Panc1 (cell line): ENCODE data around the gene SLC49A4. TPM values are rescaled to one million over a fixed set of nuclear protein-coding genes. Genes with fewer than 3 reads are reported as not detected.

Experiments used
- ATAC-seq: fragments of 200-7000 bp; cut with Tn5 transposase; 2 replicates; pipeline ENCODE4 v1.9.1; 2020; ENCODE audit warnings: mild to moderate bottlenecking, moderate library complexity
- BruUV-seq: library from RNA; stranded (reverse); fragments of 400-500 nt; replicated peaks from 2 replicates; lab custom pipeline; 2021; lab: Mats Ljungman, UMichigan
- CTCF ChIA-PET: fragments of 300-600 bp; sonication (Branson Sonifier 250); formaldehyde crosslinking; loops from one replicate; lab custom pipeline; 2022; ENCODE audit warnings: antibody characterized with exemption; lab: Charles Lee
- POLR2A ChIA-PET: fragments of 300-600 bp; sonication (Branson Sonifier 250); formaldehyde crosslinking; loops from one replicate; lab custom pipeline; 2022; ENCODE audit warnings: antibody characterized with exemption; lab: Charles Lee
- DNase-seq: peaks from one replicate; pipeline ENCODE4 v3.0.0-alpha.2; 2010; ENCODE audit warnings: low read depth, low spot score
- H3K27ac ChIP-seq: 2 replicates; pipeline ENCODE4 v1.5.1; 2011; ENCODE audit warnings: mild to moderate bottlenecking, low read length, inconsistent platforms
- H3K27me3 ChIP-seq: fragments of 200-500 bp; sonication (Bioruptor generic); 2 replicates; pipeline ENCODE4 v1.6.0; 2014; ENCODE audit warnings: low read length, inconsistent platforms; ENCODE audit not compliant: control insufficient read depth, insufficient read depth
- H3K36me3 ChIP-seq: fragments of 200-500 bp; sonication (Bioruptor generic); 2 replicates; pipeline ENCODE4 v1.5.1; 2014; ENCODE audit warnings: inconsistent platforms, mild to moderate bottlenecking, low read length, moderate library complexity; ENCODE audit not compliant: control insufficient read depth, insufficient read depth
- H3K4me1 ChIP-seq: 2 replicates; pipeline ENCODE4 v1.5.1; 2011; ENCODE audit warnings: inconsistent platforms, mild to moderate bottlenecking, low read length, moderate library complexity; ENCODE audit not compliant: control insufficient read depth, insufficient read depth
- H3K4me3 ChIP-seq, 2 experiments: 2 replicates each; pipeline ENCODE4 v1.5.1; 2011 to 2012; ENCODE audit warnings: low read depth in 2 of 2, low read length in 2 of 2, mild to moderate bottlenecking in 2 of 2, inconsistent platforms in 1 of 2, moderate library complexity in 1 of 2
- H3K9me3 ChIP-seq: fragments of 200-500 bp; sonication (Bioruptor generic); 2 replicates; pipeline ENCODE4 v1.5.1; 2014; ENCODE audit warnings: low read depth, mild to moderate bottlenecking, inconsistent platforms, low read length, moderate library complexity; ENCODE audit not compliant: control insufficient read depth, insufficient read depth
- CTCF ChIP-seq: fragments of 450-650 bp; IDR thresholded peaks from 2 replicates; pipeline ENCODE4 v1.5.1; 2017; ENCODE audit warnings: mild to moderate bottlenecking
- POLR2AphosphoS5 ChIP-seq: IDR thresholded peaks from 2 replicates; pipeline ENCODE4 v1.6.1; 2012; ENCODE audit warnings: mild to moderate bottlenecking, low read depth, low read length, moderate library complexity
- SIN3A ChIP-seq: IDR thresholded peaks from 2 replicates; pipeline ENCODE4 v1.6.1; 2012; ENCODE audit warnings: low read depth, mild to moderate bottlenecking, low read length, moderate library complexity, borderline replicate concordance; ENCODE audit not compliant: insufficient read depth
- TCF7L2 ChIP-seq: IDR thresholded peaks from 2 replicates; pipeline ENCODE4 v1.6.1; 2011; ENCODE audit warnings: mild to moderate bottlenecking, low read depth, low read length, inconsistent platforms
- in situ Hi-C: cut with HindIII; loops from 2 replicates; pipeline ENCODE4 v1.10.0; 2016; ENCODE audit warnings: low sequenced_read_pairs, low pct_unique_long_range_greater_than_20kb
- intact Hi-C: fragments of 100-400 bp; cut with micrococcal nuclease; formaldehyde crosslinking; loops from one replicate; pipeline ENCODE4 v1.10.0; 2022; ENCODE audit not compliant: unreplicated experiment
- total RNA-seq: library from RNA; stranded (reverse); gene quantifications from one replicate; pipeline ENCODE4 v1.2.1, GENCODE V29; 2021; ENCODE audit not compliant: unreplicated experiment
- TF ChIP-seq, protein P1 (sequence below), 2 experiments: IDR thresholded peaks; 2 replicates each; pipeline ENCODE4 v1.6.1; 2011 to 2012; ENCODE audit warnings: low read depth in 2 of 2, control low read depth in 1 of 2, low read length in 1 of 2, mild to moderate bottlenecking in 1 of 2, moderate library complexity in 1 of 2; ENCODE audit not compliant: insufficient read depth in 1 of 2

Gene SLC49A4
- total RNA-seq, 1 experiment from 2014 or later = 15.9 TPM

GRCh38 chr3:122911901-122912300, 117.0 kb downstream of the SLC49A4 start:
- Histone ChIP-seq H3K4me1 (no peaks in the 10 kb centered on the region), H3K36me3 (no peaks in the 10 kb centered on the region), H3K4me3 (no peak overlapping the region), H3K9me3 (no peaks in the 10 kb centered on the region), H3K27ac (no peak overlapping the region), H3K27me3 (peaks cover 2% of the 10 kb centered on the region; the same call in 1 of the 2 replicates)
- TF ChIP-seq SIN3A (no peak), TCF7L2 (no peak), POLR2AphosphoS5 (no peak), CTCF (no peak)
- TF ChIP-seq, protein P1, sequence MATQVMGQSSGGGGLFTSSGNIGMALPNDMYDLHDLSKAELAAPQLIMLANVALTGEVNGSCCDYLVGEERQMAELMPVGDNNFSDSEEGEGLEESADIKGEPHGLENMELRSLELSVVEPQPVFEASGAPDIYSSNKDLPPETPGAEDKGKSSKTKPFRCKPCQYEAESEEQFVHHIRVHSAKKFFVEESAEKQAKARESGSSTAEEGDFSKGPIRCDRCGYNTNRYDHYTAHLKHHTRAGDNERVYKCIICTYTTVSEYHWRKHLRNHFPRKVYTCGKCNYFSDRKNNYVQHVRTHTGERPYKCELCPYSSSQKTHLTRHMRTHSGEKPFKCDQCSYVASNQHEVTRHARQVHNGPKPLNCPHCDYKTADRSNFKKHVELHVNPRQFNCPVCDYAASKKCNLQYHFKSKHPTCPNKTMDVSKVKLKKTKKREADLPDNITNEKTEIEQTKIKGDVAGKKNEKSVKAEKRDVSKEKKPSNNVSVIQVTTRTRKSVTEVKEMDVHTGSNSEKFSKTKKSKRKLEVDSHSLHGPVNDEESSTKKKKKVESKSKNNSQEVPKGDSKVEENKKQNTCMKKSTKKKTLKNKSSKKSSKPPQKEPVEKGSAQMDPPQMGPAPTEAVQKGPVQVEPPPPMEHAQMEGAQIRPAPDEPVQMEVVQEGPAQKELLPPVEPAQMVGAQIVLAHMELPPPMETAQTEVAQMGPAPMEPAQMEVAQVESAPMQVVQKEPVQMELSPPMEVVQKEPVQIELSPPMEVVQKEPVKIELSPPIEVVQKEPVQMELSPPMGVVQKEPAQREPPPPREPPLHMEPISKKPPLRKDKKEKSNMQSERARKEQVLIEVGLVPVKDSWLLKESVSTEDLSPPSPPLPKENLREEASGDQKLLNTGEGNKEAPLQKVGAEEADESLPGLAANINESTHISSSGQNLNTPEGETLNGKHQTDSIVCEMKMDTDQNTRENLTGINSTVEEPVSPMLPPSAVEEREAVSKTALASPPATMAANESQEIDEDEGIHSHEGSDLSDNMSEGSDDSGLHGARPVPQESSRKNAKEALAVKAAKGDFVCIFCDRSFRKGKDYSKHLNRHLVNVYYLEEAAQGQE (IDR thresholded peaks at IDR 0.05; ENCODE audit: insufficient read depth in 1 of 2, low read depth in 2 of 2, low read length in 1 of 2) = no peak
- ChIA-PET POLR2A (no interaction called here), CTCF (no interaction called here)
- BruUV-seq = no TSS peak
- in situ Hi-C loops (no loop called here), intact Hi-C loops (no loop called here)
- no peak for ATAC-seq
- DNase-seq = no peak

- ChIA-PET POLR2A (no interaction called here), CTCF (no interaction called here)
- Histone ChIP-seq H3K36me3 (no peaks in the 10 kb centered on the region), H3K27me3 (peaks cover 5% of the 10 kb centered on the region), H3K9me3 (no peaks in the 10 kb centered on the region), H3K27ac (no peak overlapping the region), H3K4me3 (no peak overlapping the region), H3K4me1 (no peaks in the 10 kb centered on the region)
- in situ Hi-C loops = no loop called here
- no peak for DNase-seq
- no peak for ATAC-seq
- TF ChIP-seq TCF7L2 = no peak
- no peak for TF ChIP-seq CTCF
- intact Hi-C loops = no loop called here
- BruUV-seq = no TSS peak
Observed at GRCh38 chr3:122912772-122913538, 118.1 kb downstream of the SLC49A4 start.
